IMR-90 (cell line): ENCODE measurements around the gene ZNF639. TPM values are rescaled to one million over a fixed set of nuclear protein-coding genes. Genes with fewer than 3 reads are reported as not detected.

ENCODE experiments used
- ATAC-seq: fragments of 200-7000 bp; cut with Tn5 transposase; 2 replicates; pipeline ENCODE4 v1.9.1; 2020; ENCODE audit warnings: low read depth, mild to moderate bottlenecking, moderate library complexity
- BruUV-seq: library from RNA; stranded (reverse); fragments of 400-500 nt; replicated peaks from 2 replicates; lab custom pipeline; 2021; lab: Mats Ljungman, UMichigan
- CTCF ChIA-PET: fragments of 300-600 bp; formaldehyde crosslinking; extraction: SDS; loops from one replicate; lab custom pipeline; 2021; ENCODE audit warnings: antibody characterized with exemption; lab: Yijun Ruan, JAX
- POLR2A ChIA-PET: fragments of 300-600 bp; sonication (Branson Sonifier 250); formaldehyde crosslinking; loops from one replicate; lab custom pipeline; 2022; ENCODE audit warnings: antibody characterized with exemption; ENCODE audit not compliant: unreplicated experiment; lab: Charles Lee
- DNase-seq: peaks from one replicate; pipeline ENCODE4 v3.0.0; 2013
- H2AFZ ChIP-seq: replicated peaks from 2 replicates; pipeline ENCODE3; 2013; ENCODE audit warnings: low read length, mild to moderate bottlenecking; ENCODE audit not compliant: poor library complexity
- H2AK5ac ChIP-seq: 2 replicates; pipeline ENCODE4 v1.6.1; 2013; ENCODE audit warnings: low read depth, low read length, inconsistent platforms
- H2AK9ac ChIP-seq: replicated peaks from 2 replicates; pipeline ENCODE3; 2013; ENCODE audit warnings: mild to moderate bottlenecking, low read depth, low read length, moderate library complexity; ENCODE audit not compliant: poor library complexity
- H2BK120ac ChIP-seq: 2 replicates; pipeline ENCODE4 v1.6.1; 2013; ENCODE audit warnings: low read depth, low read length, inconsistent platforms
- H2BK15ac ChIP-seq: 3 replicates; pipeline ENCODE4 v1.6.1; 2013; ENCODE audit warnings: low read depth, low read length, inconsistent platforms
- H2BK20ac ChIP-seq: 2 replicates; pipeline ENCODE4 v1.6.1; 2013; ENCODE audit warnings: low read depth, mild to moderate bottlenecking, inconsistent platforms, low read length, moderate library complexity
- H2BK5ac ChIP-seq: 2 replicates; pipeline ENCODE4 v1.6.1; 2013; ENCODE audit warnings: mild to moderate bottlenecking, low read depth, low read length, inconsistent platforms; ENCODE audit not compliant: poor library complexity, severe bottlenecking
- H3K14ac ChIP-seq: replicated peaks from 2 replicates; pipeline ENCODE4 v1.6.1; 2013; ENCODE audit warnings: low read depth, low read length, inconsistent platforms
- H3K18ac ChIP-seq: 2 replicates; pipeline ENCODE4 v1.6.1; 2013; ENCODE audit warnings: low read depth, low read length, control low read depth
- H3K23ac ChIP-seq: 2 replicates; pipeline ENCODE4 v1.6.1; 2013; ENCODE audit warnings: low read depth, low read length, inconsistent platforms
- H3K27ac ChIP-seq: 2 replicates; pipeline ENCODE4 v1.5.1; 2013; ENCODE audit warnings: mild to moderate bottlenecking, control low read depth, low read length; ENCODE audit not compliant: insufficient read depth
- H3K27me3 ChIP-seq: 2 replicates; pipeline ENCODE4 v1.6.1; 2013; ENCODE audit warnings: low read length; ENCODE audit not compliant: control insufficient read depth, insufficient read depth
- H3K36me3 ChIP-seq: 2 replicates; pipeline ENCODE4 v1.6.1; 2013; ENCODE audit warnings: low read length, mixed read lengths; ENCODE audit not compliant: control insufficient read depth, insufficient read depth
- H3K4ac ChIP-seq: 2 replicates; pipeline ENCODE4 v1.6.1; 2013; ENCODE audit warnings: low read depth, low read length, inconsistent platforms
- H3K4me1 ChIP-seq: 2 replicates; pipeline ENCODE4 v1.6.1; 2013; ENCODE audit warnings: low read length, mixed read lengths; ENCODE audit not compliant: control insufficient read depth, insufficient read depth
- H3K4me2 ChIP-seq: 2 replicates; pipeline ENCODE4 v1.6.1; 2013; ENCODE audit warnings: low read depth, mild to moderate bottlenecking, control low read depth, low read length, moderate library complexity
- H3K4me3 ChIP-seq: 2 replicates; pipeline ENCODE4 v1.5.1; 2013; ENCODE audit warnings: low read depth, mild to moderate bottlenecking, control low read depth, low read length, moderate library complexity; ENCODE audit not compliant: insufficient read depth
- H3K56ac ChIP-seq: 2 replicates; pipeline ENCODE4 v1.6.1; 2013; ENCODE audit warnings: low read length, inconsistent platforms; ENCODE audit not compliant: insufficient read depth; ENCODE audit errors: extremely low read depth
- H3K79me1 ChIP-seq, 2 experiments: 2 replicates each; pipeline ENCODE4 v1.6.1; 2013; ENCODE audit warnings: low read length in 2 of 2, inconsistent platforms in 1 of 2, low read depth in 1 of 2
- H3K9ac ChIP-seq: 2 replicates; pipeline ENCODE4 v1.6.1; 2013; ENCODE audit warnings: low read depth, low read length, control low read depth
- H3K9me1 ChIP-seq: 2 replicates; pipeline ENCODE4 v1.6.1; 2013; ENCODE audit warnings: low read length, inconsistent platforms; ENCODE audit not compliant: insufficient read depth
- H3K9me3 ChIP-seq: 2 replicates; pipeline ENCODE4 v1.6.1; 2013; ENCODE audit warnings: low read length; ENCODE audit not compliant: control insufficient read depth, insufficient read depth
- H4K20me1 ChIP-seq: 2 replicates; pipeline ENCODE4 v1.6.1; 2013; ENCODE audit warnings: low read length, inconsistent platforms; ENCODE audit not compliant: insufficient read depth
- H4K5ac ChIP-seq: 2 replicates; pipeline ENCODE4 v1.6.1; 2013; ENCODE audit warnings: mild to moderate bottlenecking, low read depth, low read length, control low read depth
- H4K8ac ChIP-seq, 2 experiments: 2 replicates each; pipeline ENCODE4 v1.6.1; 2013; ENCODE audit warnings: low read depth in 2 of 2, low read length in 2 of 2, control low read depth in 1 of 2, inconsistent platforms in 1 of 2
- H4K91ac ChIP-seq: 2 replicates; pipeline ENCODE4 v1.6.1; 2013; ENCODE audit warnings: low read depth, low read length, inconsistent platforms; ENCODE audit not compliant: insufficient read depth
- BHLHE40 ChIP-seq: fragments of 150-350 bp; IDR thresholded peaks from 2 replicates; pipeline ENCODE4 v1.6.1; 2016; ENCODE audit warnings: mild to moderate bottlenecking, low read depth, low read length
- CEBPB ChIP-seq: IDR thresholded peaks from 2 replicates; pipeline ENCODE4 v1.6.1; 2012; ENCODE audit warnings: low read depth, low read length, improper control_type of control experiment
- CHD1 ChIP-seq: IDR thresholded peaks from 2 replicates; pipeline ENCODE4 v1.6.1; 2012; ENCODE audit warnings: low read depth, low read length, improper control_type of control experiment
- CTCF ChIP-seq: conservative IDR thresholded peaks from 2 replicates; pipeline ENCODE4 v1.5.1; 2012; ENCODE audit warnings: mild to moderate bottlenecking, low read depth, low read length, improper control_type of control experiment
- FOS ChIP-seq: fragments of 150-350 bp; IDR thresholded peaks from 2 replicates; pipeline ENCODE4 v1.6.1; 2016; ENCODE audit warnings: low read depth, low read length
- MAFK ChIP-seq: IDR thresholded peaks from 2 replicates; pipeline ENCODE4 v1.6.1; 2012; ENCODE audit warnings: low read depth, low read length, improper control_type of control experiment
- MAZ ChIP-seq: IDR thresholded peaks from 2 replicates; pipeline ENCODE4 v1.6.1; 2012; ENCODE audit warnings: low read depth, mild to moderate bottlenecking, low read length, improper control_type of control experiment, moderate library complexity, borderline replicate concordance
- MXI1 ChIP-seq: IDR thresholded peaks from 2 replicates; pipeline ENCODE4 v1.6.1; 2012; ENCODE audit warnings: low read depth, mild to moderate bottlenecking, low read length, moderate library complexity, borderline replicate concordance
- NFE2L2 ChIP-seq: fragments of 150-350 bp; IDR thresholded peaks from 2 replicates; pipeline ENCODE4 v1.6.1; 2016; ENCODE audit warnings: low read depth, mild to moderate bottlenecking, low read length
- POLR2A ChIP-seq: IDR thresholded peaks from 2 replicates; pipeline ENCODE4 v1.6.1; 2012; ENCODE audit warnings: mild to moderate bottlenecking, low read depth, low read length
- RAD21 ChIP-seq: IDR thresholded peaks from 2 replicates; pipeline ENCODE4 v1.6.1; 2012; ENCODE audit warnings: low read length, improper control_type of control experiment
- RCOR1 ChIP-seq: IDR thresholded peaks from 2 replicates; pipeline ENCODE4 v1.6.1; 2012; ENCODE audit warnings: mild to moderate bottlenecking, low read length, improper control_type of control experiment; ENCODE audit not compliant: insufficient replicate concordance
- RFX5 ChIP-seq: IDR thresholded peaks from 2 replicates; pipeline ENCODE4 v1.8.0; 2012; ENCODE audit warnings: low read depth, mild to moderate bottlenecking, low read length, moderate library complexity
- SMC3 ChIP-seq: fragments of 150-350 bp; IDR thresholded peaks from 2 replicates; pipeline ENCODE4 v1.6.1; 2016; ENCODE audit warnings: low read depth, mild to moderate bottlenecking, antibody characterized with exemption, low read length, moderate library complexity
- WGBS, 2 experiments: methylation state at CpG; one replicate each; pipeline versions ENCODE4 v1.1.5 to v1.1.7; 2013; ENCODE audit warnings: missing lambda C conversion rate in 2 of 2; ENCODE audit not compliant: insufficient read length in 1 of 2; ENCODE audit errors: extremely low coverage in 2 of 2; 5-methylcytosine and 5-hydroxymethylcytosine counted together
- dilution Hi-C: fragments of 300-500 bp; cut with HindIII; formaldehyde crosslinking; loops from one replicate; pipeline ENCODE4 v1.14.3; 2018; ENCODE audit warnings: low sequenced_read_pairs; ENCODE audit not compliant: unreplicated experiment
- in situ Hi-C: fragments of 300-500 bp; cut with MboI; formaldehyde crosslinking; loops from 3 replicates; pipeline ENCODE4 v1.14.3; 2019; ENCODE audit warnings: low sequenced_read_pairs, inconsistent platforms, mixed read lengths
- intact Hi-C: fragments of 100-400 bp; cut with micrococcal nuclease; formaldehyde crosslinking; loops from 2 replicates; pipeline ENCODE4 v1.10.0; 2022
- polyA plus RNA-seq, 3 experiments: library from polyadenylated mRNA; depleted of rRNA; stranded (reverse); fragments of >200 nt; gene quantifications; 2 replicates each; pipeline ENCODE4 v1.2.3, GENCODE V29; 2012; ENCODE audit warnings: low replicate concordance in 1 of 3
- total RNA-seq: library from RNA; depleted of rRNA; stranded (reverse); fragments of >200 nt; gene quantifications from 2 replicates; pipeline ENCODE4 v1.2.3, GENCODE V29; 2012
- TF ChIP-seq, protein P1 (sequence below): fragments of 150-350 bp; IDR thresholded peaks from 2 replicates; pipeline ENCODE4 v1.6.1; 2016; ENCODE audit warnings: low read depth, mild to moderate bottlenecking, low read length, moderate library complexity, borderline replicate concordance
- TF ChIP-seq, protein P2 (sequence below): fragments of 150-350 bp; IDR thresholded peaks from 2 replicates; pipeline ENCODE4 v1.6.1; 2017; ENCODE audit warnings: mild to moderate bottlenecking, antibody characterized with exemption, low read length, low read depth

ZNF639 gene
- total and polyA plus RNA-seq, 2 of the 4 experiments (the other 2 are of a cell fraction) = 15.9 to 50.5 TPM

DNA sequence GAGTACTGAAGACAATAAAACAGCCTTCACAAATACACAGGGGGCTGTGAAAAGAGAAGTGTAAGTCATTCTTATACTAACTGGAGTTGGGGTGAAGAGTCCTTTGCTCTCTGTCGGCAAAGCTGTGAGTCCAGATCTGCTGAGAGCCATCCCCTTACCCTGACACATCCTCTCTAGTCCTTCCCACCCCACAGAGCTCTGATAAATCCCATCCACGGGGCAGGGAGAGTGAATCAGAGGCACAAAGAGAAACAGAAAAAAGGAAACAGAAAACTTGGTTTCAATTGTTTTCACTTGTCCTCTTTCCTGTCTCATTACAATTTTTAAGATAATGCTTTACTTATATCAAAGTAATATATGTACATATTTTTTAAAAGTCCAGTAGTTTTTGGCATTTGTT is 18.2 kb upstream of the ZNF639 start:
- dilution Hi-C loops (no loop called here), intact Hi-C loops (no loop called here), in situ Hi-C loops (no loop called here)
- H2AK5ac ChIP-seq = no peak overlapping the region
- ATAC-seq (peak; percentile 48; the same call in 1 of the 2 replicates), DNase-seq (no peak)
- no peak for TF ChIP-seq SMC3
- no peak for TF ChIP-seq NFE2L2
- TF ChIP-seq MXI1 = no peak
- no peak for TF ChIP-seq MAFK
- no peak for TF ChIP-seq CTCF
- TF ChIP-seq POLR2A = no peak
- TF ChIP-seq RCOR1 = no peak
- TF ChIP-seq RAD21 = no peak
- TF ChIP-seq RFX5 = no peak
- TF ChIP-seq, protein P1, sequence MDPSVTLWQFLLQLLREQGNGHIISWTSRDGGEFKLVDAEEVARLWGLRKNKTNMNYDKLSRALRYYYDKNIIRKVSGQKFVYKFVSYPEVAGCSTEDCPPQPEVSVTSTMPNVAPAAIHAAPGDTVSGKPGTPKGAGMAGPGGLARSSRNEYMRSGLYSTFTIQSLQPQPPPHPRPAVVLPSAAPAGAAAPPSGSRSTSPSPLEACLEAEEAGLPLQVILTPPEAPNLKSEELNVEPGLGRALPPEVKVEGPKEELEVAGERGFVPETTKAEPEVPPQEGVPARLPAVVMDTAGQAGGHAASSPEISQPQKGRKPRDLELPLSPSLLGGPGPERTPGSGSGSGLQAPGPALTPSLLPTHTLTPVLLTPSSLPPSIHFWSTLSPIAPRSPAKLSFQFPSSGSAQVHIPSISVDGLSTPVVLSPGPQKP = no peak
- TF ChIP-seq CEBPB = no peak
- TF ChIP-seq MAZ = no peak
- no peak for TF ChIP-seq FOS
- TF ChIP-seq, protein P2, sequence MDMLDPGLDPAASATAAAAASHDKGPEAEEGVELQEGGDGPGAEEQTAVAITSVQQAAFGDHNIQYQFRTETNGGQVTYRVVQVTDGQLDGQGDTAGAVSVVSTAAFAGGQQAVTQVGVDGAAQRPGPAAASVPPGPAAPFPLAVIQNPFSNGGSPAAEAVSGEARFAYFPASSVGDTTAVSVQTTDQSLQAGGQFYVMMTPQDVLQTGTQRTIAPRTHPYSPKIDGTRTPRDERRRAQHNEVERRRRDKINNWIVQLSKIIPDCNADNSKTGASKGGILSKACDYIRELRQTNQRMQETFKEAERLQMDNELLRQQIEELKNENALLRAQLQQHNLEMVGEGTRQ = no peak
- no peak for TF ChIP-seq CHD1
- TF ChIP-seq BHLHE40 = no peak
- H4K91ac ChIP-seq = no peak overlapping the region
- no peaks in the 10 kb centered on the region for H3K36me3 ChIP-seq
- no peak overlapping the region for H3K4me3 ChIP-seq
- H3K9ac ChIP-seq = no peak overlapping the region
- no peaks in the 10 kb centered on the region for H3K9me1 ChIP-seq
- H2BK120ac ChIP-seq = no peak overlapping the region
- H3K27ac ChIP-seq = no peak overlapping the region
- H3K18ac ChIP-seq = no peak overlapping the region
- H2AFZ ChIP-seq = peak overlapping the region; percentile 19
- CTCF ChIA-PET = no interaction called here
- no peak overlapping the region for H3K4me2 ChIP-seq
- H2BK20ac ChIP-seq = no peak overlapping the region
- no CpG with 5 or more reads among the region's 2 CpGs for WGBS, 2 experiments
- no peaks in the 10 kb centered on the region for H3K4me1 ChIP-seq
- no peak overlapping the region for H4K5ac ChIP-seq
- no peak overlapping the region for H3K56ac ChIP-seq
- no peaks in the 10 kb centered on the region for H4K20me1 ChIP-seq
- BruUV-seq = no TSS peak
- no peak overlapping the region for H4K8ac ChIP-seq
- POLR2A ChIA-PET = no interaction called here
- H3K14ac ChIP-seq = no peak overlapping the region
- H2BK5ac ChIP-seq = no peak overlapping the region
- no peaks in the 10 kb centered on the region for H3K9me3 ChIP-seq
- no peak overlapping the region for H2BK15ac ChIP-seq
- no peaks in the 10 kb centered on the region for H3K27me3 ChIP-seq
- H3K79me1 ChIP-seq = no peaks in the 10 kb centered on the region
- H3K23ac ChIP-seq = no peak overlapping the region
- no peak overlapping the region for H2AK9ac ChIP-seq
- no peak overlapping the region for H3K4ac ChIP-seq
